ENCODE results near the gene PLCB2. TPM values are rescaled to one million over a fixed set of nuclear protein-coding genes. Genes with fewer than 3 reads are reported as not detected.

PLCB2 gene
- total and polyA plus RNA-seq, 4 experiments from 2014 or later = 22.6 to 219 (median 124) TPM

DNA sequence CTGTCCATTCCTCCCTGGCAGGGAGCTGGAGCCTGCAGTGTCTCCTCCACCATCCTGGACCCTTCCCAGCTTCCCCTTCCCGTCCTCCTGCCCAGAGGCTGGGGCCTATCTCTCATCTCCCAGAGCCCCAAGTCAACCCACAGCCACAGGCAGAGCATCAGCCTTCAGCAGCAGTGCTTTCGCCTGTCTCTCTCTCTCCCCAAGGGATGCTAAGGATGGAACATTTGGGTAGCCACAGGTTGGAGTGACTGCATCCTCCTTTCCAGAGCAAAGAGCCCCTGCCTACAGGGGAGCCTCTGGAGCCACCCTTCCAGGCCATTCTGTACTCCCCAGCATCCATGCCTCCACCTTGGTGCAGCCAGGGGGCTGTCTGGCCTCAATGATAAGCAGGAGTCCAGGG, 4.2 kb downstream of the PLCB2 start:
- H3K36me3 Mint-ChIP-seq = peaks cover 28 to 63% of the 10 kb centered on the region in 2 donors
- no peak for DNase-seq
- peak overlapping the region in 1 of 8 donors; percentile 65 for H3K4me3 Mint-ChIP-seq
- H3K4me1 Mint-ChIP-seq = peaks cover 17 to 51% (median 28%) of the 10 kb centered on the region in 4 donors
- Histone ChIP-seq H3K36me3 (ENCODE audit: insufficient read depth, low read length) (peaks cover 44% of the 10 kb centered on the region), H3K4me3 (ENCODE audit: low read length in 2 of 2) (no peak overlapping the region), H3K4me1 (ENCODE audit: insufficient read depth, low read length) (peaks cover 27% of the 10 kb centered on the region), H3K27me3 (ENCODE audit: insufficient read depth, low read length) (no peaks in the 10 kb centered on the region), H3K9me3 (ENCODE audit: control insufficient read depth in 1 of 2, low read length in 2 of 2) (no peaks in the 10 kb centered on the region), H3K27ac (ENCODE audit: low read depth, low read length) (no peak overlapping the region)
- H3K9me3 Mint-ChIP-seq = peaks cover 0 to 3% (median 0%) of the 10 kb centered on the region in 8 donors
- intact Hi-C loops (cut with micrococcal nuclease) = no loop called here
- peak overlapping the region in 1 of 7 donors; percentile 19 for H3K27ac Mint-ChIP-seq
- POLR2A ChIA-PET (ENCODE audit: partially characterized antibody) = interaction anchor here (0.7 to 1.1 kb wide), 2 partner anchors 11 to 20 kb away, joined by 3 read pairs; partner anchors contain the start of gene ANKRD63
- CTCF ChIA-PET (ENCODE audit: partially characterized antibody) = interaction anchor here (0.5 to 23.8 kb wide), 4 partner anchors 27 to 119 kb away, joined by 3 to 634 read pairs (median 215); partner anchors contain the start of gene CCDC9B
- H3K27me3 Mint-ChIP-seq = no peaks in the 10 kb centered on the region

DNA sequence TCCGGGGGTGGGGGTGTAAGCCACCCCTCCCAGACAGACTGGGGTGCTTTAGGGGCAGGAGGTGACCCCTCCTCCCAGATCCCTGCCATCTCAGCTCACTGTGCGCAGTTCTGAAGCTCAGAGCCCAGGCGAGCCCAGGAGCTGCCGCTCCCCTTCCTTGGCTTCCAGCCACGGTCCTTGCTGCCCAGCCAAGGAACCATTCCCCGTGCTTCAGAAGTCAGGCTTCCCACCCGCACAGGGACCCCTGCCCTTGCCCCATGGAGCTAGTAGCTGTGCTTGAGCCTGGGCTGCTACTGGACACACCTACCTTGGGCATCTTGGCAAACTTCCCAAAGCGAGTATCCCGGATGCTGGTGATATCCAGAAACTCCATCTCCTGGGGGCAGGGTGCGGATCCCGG, 4.8 kb downstream of the PLCB2 start:
- H3K36me3 ChIP-seq (ENCODE audit: insufficient read depth, low read length) = peaks cover 50% of the 10 kb centered on the region
- intact Hi-C loops (cut with micrococcal nuclease) = no loop called here
- H3K9me3 ChIP-seq (ENCODE audit: control insufficient read depth in 1 of 2, low read length in 2 of 2) = no peaks in the 10 kb centered on the region
- no peak overlapping the region for H3K27ac Mint-ChIP-seq
- peaks cover 17 to 45% (median 26%) of the 10 kb centered on the region in 4 donors for H3K4me1 Mint-ChIP-seq
- ChIA-PET CTCF (ENCODE audit: partially characterized antibody) (interaction anchor here (0.7 to 23.8 kb wide), 4 partner anchors 14 to 86 kb away, joined by 3 to 634 read pairs (median 215); partner anchors contain the start of gene CCDC9B), POLR2A (ENCODE audit: partially characterized antibody) (interaction anchor here (0.7 to 1.4 kb wide), 3 partner anchors 12 to 20 kb away, joined by 3 to 5 read pairs (median 3); partner anchors contain the start of gene ANKRD63)
- H3K4me1 ChIP-seq (ENCODE audit: insufficient read depth, low read length) = peaks cover 27% of the 10 kb centered on the region
- no peak overlapping the region for H3K27ac ChIP-seq (ENCODE audit: low read depth, low read length)
- peaks cover 28 to 64% of the 10 kb centered on the region in 2 donors for H3K36me3 Mint-ChIP-seq
- H3K4me3 ChIP-seq (ENCODE audit: low read length in 2 of 2) = no peak overlapping the region
- DNase-seq = no peak
- H3K27me3 Mint-ChIP-seq = no peaks in the 10 kb centered on the region
- H3K27me3 ChIP-seq (ENCODE audit: insufficient read depth, low read length) = no peaks in the 10 kb centered on the region
- H3K4me3 Mint-ChIP-seq = no peak overlapping the region
- H3K9me3 Mint-ChIP-seq = peaks cover 0 to 3% (median 0%) of the 10 kb centered on the region in 8 donors

DNA sequence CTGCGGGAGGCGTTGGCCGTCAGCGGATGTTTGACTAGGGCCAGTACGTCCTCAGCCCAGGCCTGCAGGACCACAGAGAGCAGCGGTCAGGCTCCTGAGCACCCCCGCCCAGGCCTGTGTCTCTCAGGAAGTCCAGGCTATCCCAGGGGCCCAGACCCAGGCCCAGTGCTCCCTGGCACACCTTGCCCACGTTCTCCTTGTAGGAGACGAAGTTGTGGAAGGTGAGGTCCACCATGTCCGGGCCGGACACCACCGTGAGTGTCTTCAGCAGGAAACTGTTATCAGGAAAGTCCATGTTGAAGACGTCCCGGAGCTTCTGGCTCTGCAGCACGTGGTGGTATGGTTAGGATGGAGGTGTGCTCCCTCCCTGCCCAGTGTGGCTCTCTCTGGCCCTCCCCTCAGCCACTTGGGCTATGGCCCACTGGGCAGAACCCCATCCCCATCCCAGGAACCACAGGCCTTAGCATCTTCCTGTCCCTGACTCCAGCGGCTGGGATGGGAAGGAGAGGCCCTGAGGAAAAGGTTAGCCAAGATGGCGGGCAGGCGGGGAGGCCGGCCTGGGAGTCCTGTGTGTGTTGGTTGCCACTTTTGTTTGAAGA, 5.3 kb downstream of the PLCB2 start:
- Mint-ChIP-seq H3K4me3 (no peak overlapping the region), H3K27ac (peak overlapping the region in 1 of 7 donors; percentile 66), H3K4me1 (peaks cover 18 to 39% (median 26%) of the 10 kb centered on the region in 4 donors), H3K27me3 (no peaks in the 10 kb centered on the region), H3K36me3 (peaks cover 32 to 65% of the 10 kb centered on the region in 2 donors), H3K9me3 (peaks cover 0 to 3% (median 0%) of the 10 kb centered on the region in 8 donors)
- Histone ChIP-seq H3K27me3 (ENCODE audit: insufficient read depth, low read length) (no peaks in the 10 kb centered on the region), H3K36me3 (ENCODE audit: insufficient read depth, low read length) (peaks cover 56% of the 10 kb centered on the region), H3K4me1 (ENCODE audit: insufficient read depth, low read length) (peaks cover 27% of the 10 kb centered on the region), H3K27ac (ENCODE audit: low read depth, low read length) (no peak overlapping the region), H3K9me3 (ENCODE audit: control insufficient read depth in 1 of 2, low read length in 2 of 2) (no peaks in the 10 kb centered on the region), H3K4me3 (ENCODE audit: low read length in 2 of 2) (no peak overlapping the region)
- ChIA-PET POLR2A (ENCODE audit: partially characterized antibody) (interaction anchor here (1.4 kb wide), 1 partner anchor 18 kb away, joined by 5 read pairs; no protein-coding TSS in a partner anchor), CTCF (ENCODE audit: partially characterized antibody) (interaction anchor here (1.0 to 23.8 kb wide), 4 partner anchors 15 to 121 kb away, joined by 3 to 634 read pairs (median 215); partner anchors contain the start of gene CCDC9B)
- no peak for DNase-seq
- intact Hi-C loops (cut with micrococcal nuclease) = no loop called here

DNA sequence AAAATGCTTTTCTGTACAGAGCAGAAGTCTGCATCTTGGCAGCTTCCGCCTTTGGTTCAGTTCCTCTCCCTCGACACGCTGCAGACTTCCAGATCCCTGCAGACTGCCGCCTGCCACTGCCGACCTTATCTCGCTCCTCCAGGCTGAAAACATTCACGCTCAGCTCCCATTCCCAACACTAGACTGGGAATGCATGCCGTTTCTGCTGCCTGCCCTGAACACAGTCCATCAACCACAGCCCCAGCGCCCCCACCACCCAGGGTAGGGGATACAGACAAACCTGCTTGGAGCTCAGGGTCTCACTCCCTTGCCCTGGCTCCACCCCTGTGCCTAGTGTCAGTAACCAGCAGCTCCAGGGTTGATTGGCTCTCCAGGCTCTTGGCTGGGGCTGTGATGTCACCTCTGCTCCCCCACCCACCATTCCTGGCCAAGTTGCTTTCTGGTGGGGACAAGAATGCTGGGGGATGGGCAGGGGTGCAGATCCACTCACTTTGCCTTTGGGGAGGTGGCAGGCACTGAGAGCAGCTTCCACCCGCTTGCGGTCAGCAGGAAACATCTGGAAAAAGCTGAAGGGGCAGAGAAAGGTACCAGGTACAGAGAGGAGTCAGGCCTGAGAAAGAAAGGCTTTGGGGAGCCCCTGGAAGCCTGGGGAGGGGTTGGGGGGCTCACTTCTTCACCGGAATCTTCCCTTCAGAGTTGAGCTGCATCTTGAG, 6.1 kb downstream of the PLCB2 start:
- H3K27ac Mint-ChIP-seq = no peak overlapping the region
- peaks cover 17 to 33% (median 24%) of the 10 kb centered on the region in 4 donors for H3K4me1 Mint-ChIP-seq
- ChIA-PET CTCF (ENCODE audit: partially characterized antibody) (interaction anchor here (1.0 to 23.8 kb wide), 4 partner anchors 21 to 122 kb away, joined by 3 to 634 read pairs (median 215); partner anchors contain the start of gene CCDC9B), POLR2A (ENCODE audit: partially characterized antibody) (interaction anchor here (0.6 to 1.4 kb wide), 3 partner anchors 19 to 104 kb away, joined by 3 to 5 read pairs (median 3); partner anchors contain the start of gene IVD)
- H3K9me3 ChIP-seq (ENCODE audit: control insufficient read depth in 1 of 2, low read length in 2 of 2) = no peaks in the 10 kb centered on the region
- no peaks in the 10 kb centered on the region for H3K27me3 Mint-ChIP-seq
- no peaks in the 10 kb centered on the region for H3K27me3 ChIP-seq (ENCODE audit: insufficient read depth, low read length)
- H3K36me3 ChIP-seq (ENCODE audit: insufficient read depth, low read length) = peaks cover 63% of the 10 kb centered on the region
- intact Hi-C loops (cut with micrococcal nuclease) = no loop called here
- DNase-seq = no peak
- peaks cover 37 to 69% of the 10 kb centered on the region in 2 donors for H3K36me3 Mint-ChIP-seq
- H3K4me3 ChIP-seq (ENCODE audit: low read length in 2 of 2) = no peak overlapping the region
- peaks cover 0 to 3% (median 0%) of the 10 kb centered on the region in 8 donors for H3K9me3 Mint-ChIP-seq
- no peak overlapping the region for H3K27ac ChIP-seq (ENCODE audit: low read depth, low read length)
- H3K4me1 ChIP-seq (ENCODE audit: insufficient read depth, low read length) = peaks cover 25% of the 10 kb centered on the region
- no peak overlapping the region for H3K4me3 Mint-ChIP-seq

DNA sequence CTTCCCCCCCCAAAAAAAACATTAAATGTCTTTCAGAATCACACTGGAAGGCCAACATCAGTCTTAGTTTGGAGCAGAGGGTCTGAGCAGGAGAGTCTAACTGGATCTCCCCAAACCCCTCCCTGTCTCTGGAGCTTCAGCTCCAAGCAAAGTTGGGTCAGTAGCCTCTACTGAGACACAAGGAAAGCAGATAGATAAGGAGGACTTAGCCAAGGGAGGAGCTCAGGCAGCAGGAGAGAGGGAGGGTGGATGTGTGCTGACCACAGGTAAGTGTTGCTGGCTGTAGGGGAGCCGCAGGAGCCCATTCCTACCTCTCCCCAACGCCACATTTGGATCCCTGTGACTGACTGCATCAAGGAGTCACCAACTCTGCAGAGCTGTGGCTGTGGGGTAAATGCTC, 7.0 kb downstream of the PLCB2 start:
- no peaks in the 10 kb centered on the region for H3K9me3 ChIP-seq (ENCODE audit: control insufficient read depth in 1 of 2, low read length in 2 of 2)
- peaks cover 0 to 3% (median 0%) of the 10 kb centered on the region in 8 donors for H3K9me3 Mint-ChIP-seq
- H3K4me1 ChIP-seq (ENCODE audit: insufficient read depth, low read length) = peaks cover 17% of the 10 kb centered on the region
- ChIA-PET CTCF (ENCODE audit: partially characterized antibody) (interaction anchor here (3.4 to 23.8 kb wide), 3 partner anchors 9 to 34 kb away, joined by 20 to 634 read pairs (median 427); partner anchors contain the start of genes CCDC9B and PLCB2), POLR2A (ENCODE audit: partially characterized antibody) (interaction anchor here (0.6 kb wide), 1 partner anchor 37 kb away, joined by 3 read pairs; no protein-coding TSS in a partner anchor)
- H3K27me3 Mint-ChIP-seq = no peaks in the 10 kb centered on the region
- no peak overlapping the region for H3K27ac ChIP-seq (ENCODE audit: low read depth, low read length)
- intact Hi-C loops (cut with micrococcal nuclease) = no loop called here
- H3K4me1 Mint-ChIP-seq = peaks cover 12 to 25% (median 17%) of the 10 kb centered on the region in 4 donors
- DNase-seq = no peak
- peaks cover 65% of the 10 kb centered on the region for H3K36me3 ChIP-seq (ENCODE audit: insufficient read depth, low read length)
- H3K4me3 ChIP-seq (ENCODE audit: low read length in 2 of 2) = no peak overlapping the region
- peaks cover 41 to 77% of the 10 kb centered on the region in 2 donors for H3K36me3 Mint-ChIP-seq
- H3K27me3 ChIP-seq (ENCODE audit: insufficient read depth, low read length) = no peaks in the 10 kb centered on the region
- no peak overlapping the region for H3K4me3 Mint-ChIP-seq
- H3K27ac Mint-ChIP-seq = no peak overlapping the region

DNA sequence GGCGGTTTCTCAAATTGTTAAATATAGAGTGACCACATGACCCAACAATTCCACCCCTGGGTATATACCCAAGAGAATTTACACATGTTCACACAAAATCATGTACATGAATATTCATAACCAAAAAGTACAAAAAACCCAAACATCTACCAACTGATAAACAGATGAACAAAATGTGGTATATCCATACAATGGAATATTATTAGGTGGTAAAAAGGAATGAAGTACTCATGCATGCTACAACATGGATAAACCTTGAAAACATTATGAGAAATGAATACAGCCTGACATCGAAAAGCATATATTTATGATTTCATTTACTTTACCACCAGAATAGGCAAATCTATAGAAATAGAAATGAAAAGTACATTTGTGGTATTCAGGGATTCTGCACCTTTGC, 7.4 kb downstream of the PLCB2 start:
- CTCF ChIA-PET (ENCODE audit: partially characterized antibody) = interaction anchor here (3.4 to 23.8 kb wide), 3 partner anchors 9 to 35 kb away, joined by 20 to 634 read pairs (median 427); partner anchors contain the start of genes CCDC9B and PLCB2
- Mint-ChIP-seq H3K4me3 (no peak overlapping the region), H3K27me3 (no peaks in the 10 kb centered on the region)

More for the DNA sequence above, 7.4 kb downstream of the PLCB2 start:
- intact Hi-C loops (cut with micrococcal nuclease) = no loop called here
- H3K4me1 ChIP-seq (ENCODE audit: insufficient read depth, low read length) = peaks cover 12% of the 10 kb centered on the region
- H3K9me3 Mint-ChIP-seq = peaks cover 0 to 3% (median 0%) of the 10 kb centered on the region in 8 donors
- H3K27ac Mint-ChIP-seq = no peak overlapping the region
- peaks cover 41 to 81% of the 10 kb centered on the region in 2 donors for H3K36me3 Mint-ChIP-seq
- H3K4me1 Mint-ChIP-seq = peaks cover 12 to 20% (median 16%) of the 10 kb centered on the region in 4 donors
- H3K27ac ChIP-seq (ENCODE audit: low read depth, low read length) = no peak overlapping the region
- H3K4me3 ChIP-seq (ENCODE audit: low read length in 2 of 2) = no peak overlapping the region
- H3K36me3 ChIP-seq (ENCODE audit: insufficient read depth, low read length) = peaks cover 65% of the 10 kb centered on the region
- POLR2A ChIA-PET (ENCODE audit: partially characterized antibody) = no interaction called here
- H3K27me3 ChIP-seq (ENCODE audit: insufficient read depth, low read length) = no peaks in the 10 kb centered on the region
- no peaks in the 10 kb centered on the region for H3K9me3 ChIP-seq (ENCODE audit: control insufficient read depth in 1 of 2, low read length in 2 of 2)
- DNase-seq = no peak

All from CD4-positive, alpha-beta memory T cell (primary cell).